GM18861 (cell line): ENCODE data around the gene TSPAN9.

Experiments used
- ATAC-seq: cut with Tn5 transposase; IDR thresholded peaks from one replicate; pipeline ENCODE4 v1.9.1; 2021; ENCODE audit not compliant: unreplicated experiment

Gene TSPAN9

DNA sequence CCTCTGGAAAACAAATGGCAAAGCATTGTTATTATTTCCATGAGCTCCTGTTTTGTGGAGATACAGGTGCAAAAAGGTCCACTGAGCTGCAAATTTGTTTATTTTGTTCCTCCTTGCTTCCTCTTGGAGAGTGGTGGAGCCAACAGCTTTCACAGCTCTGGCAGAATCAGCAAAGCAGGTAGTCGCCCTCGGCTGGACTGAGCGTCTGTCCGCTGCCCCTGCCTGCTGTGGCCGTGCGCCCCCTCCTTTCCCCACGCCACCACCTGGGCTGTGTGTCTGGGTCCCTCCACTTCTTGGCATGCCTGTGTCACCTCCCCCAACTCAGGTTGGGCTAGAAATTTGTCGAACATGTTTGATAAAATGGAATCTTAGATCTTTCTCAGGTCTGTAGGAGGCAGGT is 188.2 kb downstream of the TSPAN9 start:
- no peak for ATAC-seq

DNA sequence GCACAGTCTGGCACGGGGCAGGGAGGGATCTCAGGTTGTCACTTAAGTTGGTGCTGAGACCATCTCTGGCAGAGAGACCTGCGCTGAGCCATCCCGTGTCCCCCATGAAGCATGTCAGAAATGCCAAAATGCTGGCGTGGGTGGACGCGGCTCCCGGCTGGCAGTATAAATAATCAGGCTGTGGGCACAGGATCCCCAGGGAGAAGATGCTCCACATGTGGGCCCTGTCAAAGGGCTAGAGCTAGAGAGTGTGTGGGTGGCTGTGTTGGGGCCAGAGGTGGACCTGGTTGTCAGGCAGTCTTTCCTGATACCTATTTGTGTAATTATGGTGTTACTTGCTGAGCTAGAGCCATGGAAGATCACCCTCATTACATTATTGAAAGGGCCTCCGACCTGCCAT is 189.5 kb downstream of the TSPAN9 start:
- ATAC-seq, result no peak

DNA sequence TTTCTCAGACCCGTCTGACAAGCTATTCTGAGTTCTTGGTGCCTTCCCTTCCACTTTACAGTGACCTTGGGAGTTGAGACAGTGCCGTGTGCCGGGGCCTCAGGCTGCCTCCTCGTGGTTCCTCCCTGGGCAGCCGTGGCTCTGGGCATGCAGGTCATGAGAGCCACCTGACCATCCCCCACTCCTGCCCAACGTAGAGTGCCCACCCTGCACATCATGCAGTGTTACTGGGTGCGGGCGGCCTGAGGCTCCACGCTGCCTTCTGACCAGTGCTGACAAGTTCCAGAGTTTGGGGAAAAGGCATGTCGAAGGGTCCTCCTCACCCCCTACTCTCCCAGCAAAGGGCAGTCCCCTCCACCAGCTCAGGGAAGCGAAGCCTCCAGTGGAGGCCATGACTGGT is 190.5 kb downstream of the TSPAN9 start:
- no peak for ATAC-seq

DNA sequence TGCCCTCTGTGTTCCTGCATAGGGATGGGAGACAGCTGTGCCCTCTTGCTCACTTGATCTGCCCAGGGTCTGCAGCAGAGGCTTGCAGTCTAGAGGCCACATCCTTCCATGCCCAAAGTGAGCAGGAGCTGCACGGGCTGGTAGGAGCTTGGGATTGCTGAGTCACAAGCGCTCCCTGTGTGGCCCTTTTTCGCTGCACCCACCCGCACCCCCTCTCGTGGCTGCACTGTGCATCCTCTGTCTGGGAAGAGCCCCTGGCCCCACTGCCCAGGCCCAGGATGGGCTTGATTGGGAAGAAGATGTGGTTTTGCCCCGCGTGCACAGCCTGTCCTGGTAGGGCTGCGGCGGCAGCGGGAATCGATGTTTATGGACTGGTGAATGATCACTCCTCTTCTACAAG is 192.4 kb downstream of the TSPAN9 start:
- ATAC-seq, result no peak

DNA sequence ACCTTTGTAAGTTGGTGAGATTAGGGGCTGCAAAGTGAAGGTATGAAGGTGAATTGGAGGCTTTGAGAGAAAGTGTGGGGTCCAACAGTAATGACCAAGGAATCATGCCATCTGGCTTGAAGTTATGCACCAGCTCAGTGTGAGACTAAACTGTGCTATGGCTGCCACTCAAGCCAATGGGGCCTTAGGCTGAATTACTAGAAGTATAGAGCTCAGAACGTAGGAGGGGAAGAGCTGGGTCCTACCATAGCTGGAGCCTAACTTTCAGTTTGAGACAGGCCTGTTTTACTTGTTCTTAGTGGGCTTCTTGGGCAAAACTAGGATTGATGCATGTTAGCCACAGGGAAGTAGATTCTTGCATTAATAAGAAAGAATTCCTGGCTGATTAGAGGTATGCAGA is 194.0 kb downstream of the TSPAN9 start:
- no peak for ATAC-seq

DNA sequence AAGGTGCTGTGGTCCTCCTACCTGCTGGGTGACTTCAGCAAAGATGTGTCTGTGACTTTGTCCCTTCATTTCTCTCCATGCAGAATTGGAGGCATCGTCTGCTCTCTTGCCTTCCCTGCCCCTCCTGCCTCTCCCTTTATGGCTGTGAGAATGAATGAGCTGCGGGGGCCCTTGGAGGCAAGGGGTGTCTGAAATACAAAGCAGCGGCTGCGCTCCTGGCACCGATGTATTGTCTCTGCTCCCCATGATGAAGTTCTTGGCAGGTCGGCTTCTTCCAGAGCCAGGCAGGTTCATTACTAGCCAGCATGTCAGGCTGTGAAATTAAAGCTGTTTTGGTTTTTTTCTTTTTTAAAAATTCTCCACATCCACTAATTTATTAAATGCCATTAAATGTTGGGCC is 194.5 kb downstream of the TSPAN9 start:
- ATAC-seq, result no peak

DNA sequence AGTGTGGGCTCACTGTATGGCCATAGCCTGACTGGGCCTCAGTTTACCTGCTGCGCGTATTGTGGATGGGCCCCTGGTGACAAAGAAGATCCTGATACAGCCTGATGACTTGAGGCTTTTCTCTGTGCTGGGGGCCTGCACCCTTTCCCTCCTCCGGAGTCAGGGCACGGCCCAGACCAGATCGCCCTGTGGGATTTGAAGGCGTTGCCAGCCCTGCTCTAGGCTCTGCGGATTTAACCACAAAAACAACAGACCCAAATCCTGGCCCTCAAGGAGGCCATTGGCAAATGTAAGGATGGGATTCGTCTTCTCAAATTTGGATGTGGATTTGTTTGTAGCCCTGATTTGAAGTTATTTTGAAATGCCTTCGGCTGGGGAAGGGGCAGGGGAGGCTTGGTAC is 195.8 kb downstream of the TSPAN9 start:
- no peak for ATAC-seq

DNA sequence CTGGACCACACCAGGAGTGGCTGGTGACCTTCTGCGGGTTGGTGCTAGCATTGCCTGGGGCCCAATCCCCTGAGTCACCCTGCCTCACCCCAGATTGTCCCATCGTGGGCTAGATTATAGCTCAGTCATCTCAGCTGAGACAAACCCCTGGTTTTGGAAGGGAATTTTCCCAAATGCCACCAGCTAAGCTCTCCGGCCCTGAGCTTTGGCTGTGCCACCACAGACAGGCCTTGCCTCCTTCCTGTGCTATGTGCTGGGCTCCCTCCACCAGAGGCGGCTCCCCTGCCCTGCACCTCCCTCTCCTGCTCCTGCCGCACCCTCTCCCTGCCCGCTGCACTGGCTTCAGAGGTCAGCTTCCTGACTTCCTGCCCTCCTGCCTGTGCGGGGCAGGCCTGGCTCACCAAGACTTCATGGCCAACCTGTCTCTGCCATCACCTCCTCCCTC is 196.3 kb downstream of the TSPAN9 start:
- no peak for ATAC-seq

DNA sequence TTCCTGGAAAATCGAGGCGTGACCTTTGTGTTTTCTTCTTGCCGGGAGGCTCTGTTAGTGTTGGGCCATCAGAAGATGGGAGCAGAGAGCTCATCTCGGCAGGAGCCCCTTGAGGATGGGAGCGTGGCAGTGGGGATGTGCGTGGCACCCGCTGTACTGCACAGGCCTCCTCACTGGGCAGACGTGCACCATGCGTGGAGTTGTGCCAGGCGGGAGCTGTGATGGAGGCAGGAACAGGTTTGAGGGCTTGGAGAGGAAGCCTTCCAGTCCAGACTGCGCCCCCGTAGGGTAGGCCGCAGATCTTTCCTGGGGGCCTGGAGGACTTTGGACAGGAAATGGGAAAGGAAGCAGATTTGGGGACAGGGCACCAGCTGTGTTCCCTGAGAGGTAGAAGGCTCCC is 197.5 kb downstream of the TSPAN9 start:
- no peak for ATAC-seq

DNA sequence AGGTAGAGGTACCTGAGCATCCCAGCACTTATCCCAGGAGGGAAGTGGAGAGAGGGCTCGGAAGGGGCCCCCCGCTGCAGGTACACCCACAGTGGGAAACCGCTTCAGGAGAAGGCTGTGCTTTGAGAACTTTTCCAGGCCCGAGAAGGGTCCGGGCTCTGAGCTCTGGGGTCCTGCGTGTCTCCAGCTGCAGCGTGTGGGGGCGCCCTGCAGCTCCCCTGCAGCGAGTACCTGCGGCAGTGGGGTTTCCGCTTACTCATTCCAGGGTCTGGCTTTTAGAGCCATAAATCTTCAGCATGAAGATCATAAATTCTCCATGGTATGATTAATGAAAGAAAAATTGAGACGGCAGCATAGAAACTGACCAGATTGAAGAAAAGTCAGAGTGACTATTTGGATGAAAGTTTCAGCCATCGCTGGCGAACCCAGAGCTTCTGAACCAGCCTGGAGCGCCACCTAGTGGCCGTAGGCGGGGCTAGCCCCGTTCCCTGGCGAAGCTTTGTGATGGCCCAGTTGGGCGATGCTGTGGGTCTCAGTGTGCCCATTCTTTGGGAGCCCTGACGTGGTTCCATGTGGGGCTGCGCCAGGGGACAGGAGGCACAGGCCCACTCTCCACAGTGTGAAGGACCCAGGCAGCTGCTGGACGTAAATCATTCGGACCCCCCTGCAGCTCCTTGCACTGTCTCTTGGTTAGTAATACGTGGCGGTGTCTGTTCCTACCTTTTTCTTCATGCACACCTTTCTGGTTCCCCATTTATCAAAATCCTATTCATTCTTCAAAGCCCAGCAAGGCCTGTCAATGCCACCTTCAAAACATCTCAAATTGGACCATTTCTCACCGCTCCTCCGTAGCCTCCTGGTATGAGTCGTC is 198.2 kb downstream of the TSPAN9 start:
- no peak for ATAC-seq

DNA sequence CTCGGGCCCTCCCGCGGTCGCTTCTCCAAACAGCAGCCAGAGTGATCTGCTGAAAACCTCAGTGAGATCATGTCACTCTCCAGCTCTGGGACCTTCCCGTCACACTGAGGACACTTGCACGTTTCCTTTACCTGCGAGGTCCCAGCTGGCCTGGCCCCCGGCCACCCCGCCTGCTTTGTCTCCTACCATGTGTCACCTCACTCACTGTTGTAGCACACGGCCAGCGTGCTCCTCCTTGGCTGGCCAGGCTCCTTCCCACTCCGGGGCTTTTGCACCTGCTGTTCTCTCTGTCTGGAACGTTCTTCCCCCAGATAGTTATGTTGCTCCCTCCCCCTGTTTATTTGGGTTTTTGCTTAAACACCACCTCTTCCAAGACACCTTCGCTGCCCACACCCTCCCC is 199.0 kb downstream of the TSPAN9 start:
- ATAC-seq, result no peak

DNA sequence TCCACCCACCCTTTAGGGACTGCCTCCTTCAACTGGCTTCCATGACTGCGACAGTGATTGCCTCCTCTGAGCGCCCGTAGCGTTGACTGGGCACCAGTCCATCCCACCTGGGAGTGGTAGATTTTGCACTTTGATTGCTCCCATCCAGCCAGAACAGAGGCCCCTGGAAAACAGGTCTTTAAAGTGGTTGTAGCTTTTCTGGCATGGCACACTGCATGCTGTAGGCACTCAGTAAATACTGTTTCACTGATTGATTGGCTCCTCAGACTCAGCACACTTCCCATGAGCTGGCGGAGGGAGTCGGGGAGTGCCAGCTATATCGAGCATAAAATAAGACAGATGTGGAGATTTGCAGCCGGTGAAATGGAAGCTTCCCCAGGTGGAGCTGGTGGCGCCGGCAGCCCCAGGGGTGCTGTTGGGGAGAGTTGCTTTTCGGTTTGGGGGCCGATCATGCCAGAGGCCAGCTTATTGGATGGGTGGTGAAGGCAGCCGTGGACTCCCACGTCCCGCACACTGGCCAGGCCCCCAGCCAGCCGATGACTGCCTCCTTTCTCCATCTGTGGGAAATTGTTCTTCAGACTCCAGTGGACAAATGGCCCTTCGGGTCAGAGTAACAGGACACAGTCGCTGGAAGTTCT is 200.2 kb downstream of the TSPAN9 start:
- ATAC-seq, result no peak

DNA sequence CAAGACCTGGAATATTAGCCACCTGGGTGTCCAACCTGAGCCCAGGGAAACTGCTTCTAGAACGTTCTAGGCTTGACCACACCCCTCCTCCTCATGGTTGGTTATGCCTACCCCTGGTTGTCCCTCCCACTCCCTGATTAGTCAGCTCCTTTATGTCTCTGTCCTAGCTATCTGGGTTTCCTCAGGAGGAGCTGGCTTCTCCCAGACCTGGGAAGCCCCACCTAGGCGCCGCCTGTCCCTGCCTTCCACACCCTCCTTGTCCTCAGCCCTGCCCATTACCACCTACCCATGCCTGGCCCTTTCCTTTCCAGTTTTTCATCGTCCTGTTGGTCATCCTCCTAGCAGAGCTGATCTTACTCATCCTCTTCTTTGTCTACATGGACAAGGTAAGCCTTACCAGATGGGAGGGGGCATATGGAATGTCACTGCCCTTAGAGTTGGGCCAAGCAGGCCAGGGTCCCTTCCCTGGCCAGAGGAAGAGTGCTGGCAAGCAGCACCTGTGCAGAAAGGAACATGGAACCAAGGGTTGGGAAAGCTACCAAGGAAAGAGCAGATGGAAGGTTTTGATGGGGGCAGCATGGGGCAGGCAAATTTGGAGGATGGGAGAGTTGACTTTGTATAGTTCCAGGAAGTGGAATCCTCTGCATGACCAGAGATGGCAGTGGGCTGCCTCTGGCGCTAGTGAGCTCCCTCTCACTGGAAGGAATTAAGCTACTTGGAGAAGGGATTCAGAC is 201.7 kb downstream of the TSPAN9 start:
- ATAC-seq, result no peak

DNA sequence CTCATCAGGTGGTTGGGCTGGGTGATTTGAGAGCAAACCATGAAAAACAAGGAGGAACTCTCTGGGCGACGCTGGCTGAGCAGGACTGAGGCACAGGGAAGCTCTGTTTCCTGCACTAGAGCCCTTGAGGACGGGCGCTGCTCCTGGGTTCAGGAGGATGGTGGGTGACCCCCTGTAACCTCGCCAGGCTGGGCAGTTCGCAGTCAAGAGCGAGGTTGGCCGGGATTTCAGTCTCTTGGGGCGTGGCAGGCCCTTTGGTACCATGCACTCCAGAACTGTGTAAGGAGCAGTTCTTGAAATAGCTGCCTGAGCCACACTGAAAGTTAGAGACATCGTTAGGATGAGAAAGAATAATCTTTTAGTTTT is 202.2 kb downstream of the TSPAN9 start:
- ATAC-seq, result no peak

DNA sequence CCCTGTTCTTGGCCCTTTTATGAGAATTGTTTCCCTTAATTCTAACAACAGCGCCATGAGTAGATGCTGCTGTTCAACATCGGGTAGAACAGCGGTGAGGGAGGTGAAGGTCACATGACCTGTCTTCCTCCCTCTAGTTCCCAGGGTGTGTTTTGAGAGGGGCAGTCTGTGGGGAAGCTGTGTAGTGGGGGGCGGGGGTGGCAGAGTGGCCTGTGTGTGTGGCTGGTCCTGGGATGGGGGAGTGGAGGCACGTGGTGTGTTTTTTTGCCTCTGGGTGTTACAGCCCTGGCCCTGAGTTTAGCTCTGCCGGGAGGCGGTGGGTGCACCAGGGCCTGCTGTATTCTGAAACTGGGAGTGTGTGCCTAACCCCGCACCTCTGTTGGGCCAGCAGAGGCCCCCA is 202.7 kb downstream of the TSPAN9 start:
- no peak for ATAC-seq

DNA sequence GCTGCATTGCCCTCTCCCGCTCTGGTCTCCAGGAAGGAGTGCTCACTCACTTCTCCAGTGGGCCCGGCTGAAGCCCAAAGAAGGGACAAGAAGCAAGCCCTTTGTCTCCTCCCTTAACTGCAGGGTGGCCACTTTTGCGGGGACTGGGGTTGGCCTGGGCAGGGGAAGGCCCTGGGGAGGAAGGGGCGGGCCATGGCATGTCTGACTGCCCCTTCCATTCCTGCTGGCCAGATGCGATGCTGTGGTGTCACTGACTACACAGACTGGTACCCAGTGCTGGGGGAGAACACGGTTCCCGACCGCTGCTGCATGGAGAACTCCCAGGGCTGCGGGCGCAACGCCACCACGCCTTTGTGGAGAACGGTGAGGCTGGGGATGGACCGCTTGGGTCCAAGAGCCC is 203.8 kb downstream of the TSPAN9 start:
- no peak for ATAC-seq

DNA sequence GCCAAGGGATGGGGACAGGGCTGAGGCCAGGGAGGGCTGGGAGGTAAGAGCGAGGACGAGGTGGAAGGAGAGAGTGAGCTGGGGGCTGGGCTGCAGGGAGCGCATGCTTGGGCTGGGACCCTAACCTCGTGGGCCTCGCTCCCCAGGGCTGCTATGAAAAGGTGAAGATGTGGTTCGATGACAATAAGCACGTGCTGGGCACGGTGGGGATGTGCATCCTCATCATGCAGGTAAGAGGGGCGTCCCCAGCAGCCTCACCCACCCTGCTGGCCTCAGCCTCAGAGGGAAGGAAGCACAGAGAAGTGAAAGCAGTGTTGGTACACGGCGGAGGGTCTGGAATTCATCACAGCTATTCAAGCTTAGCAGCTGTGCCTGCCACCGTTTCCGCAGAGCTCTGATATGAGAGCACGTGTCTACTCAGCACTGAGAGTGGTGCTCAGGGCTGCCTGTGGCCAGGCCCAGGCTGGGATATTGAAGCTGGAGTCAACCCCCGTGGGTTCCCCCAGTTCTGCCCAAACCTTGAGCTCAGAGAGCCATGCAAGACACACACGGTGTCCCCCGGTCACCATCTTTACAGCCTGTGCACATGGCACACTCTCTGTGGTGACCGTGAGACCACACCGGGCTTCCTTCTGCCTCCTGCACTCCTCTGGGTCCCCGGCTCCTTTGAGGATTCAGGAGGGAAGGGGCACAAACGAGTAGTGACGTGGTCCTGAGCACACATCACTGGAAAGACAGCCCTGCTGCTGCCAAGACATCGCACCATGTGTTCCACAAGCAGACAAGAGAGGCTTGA is 204.6 kb downstream of the TSPAN9 start:
- no peak for ATAC-seq

DNA sequence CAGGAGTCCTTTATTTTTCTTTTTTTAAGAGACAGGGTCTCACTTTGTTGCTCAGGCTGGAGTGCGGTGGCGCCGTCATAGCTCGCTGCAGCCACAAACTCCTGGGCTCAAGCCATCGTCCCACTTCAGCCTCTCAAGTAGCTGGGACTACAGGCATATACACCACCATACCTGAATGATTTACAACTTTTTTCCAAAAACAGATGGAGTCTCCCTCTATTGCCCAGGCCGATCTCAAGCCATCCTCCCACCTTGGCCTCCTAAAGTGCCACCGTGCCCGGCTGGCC is 205.1 kb downstream of the TSPAN9 start:
- ATAC-seq, result no peak

DNA sequence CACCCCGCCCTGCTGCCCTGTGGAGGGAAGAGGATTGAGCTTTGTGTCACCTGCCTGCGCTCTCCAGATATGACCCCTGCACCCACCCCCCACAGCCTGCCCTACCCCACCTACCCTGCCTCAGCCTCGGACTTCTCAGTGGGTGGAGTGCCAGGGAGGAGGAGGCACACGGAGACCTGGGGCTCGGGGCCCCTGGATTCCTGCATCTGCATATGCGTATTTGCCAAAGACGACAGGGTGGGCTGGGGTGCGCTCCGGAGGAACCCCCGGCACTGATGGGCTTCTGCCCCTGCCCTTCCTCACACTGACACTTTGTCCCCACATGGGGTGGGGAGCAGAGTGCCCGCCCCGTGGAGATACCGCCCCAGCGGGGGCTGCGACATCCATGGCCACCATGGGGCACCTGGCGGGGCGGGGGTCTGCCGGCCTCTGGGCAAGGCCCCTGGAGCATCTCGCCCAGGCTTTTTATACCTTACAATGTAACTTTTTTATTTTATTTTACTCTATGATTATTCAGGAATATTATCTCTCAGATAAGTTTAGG is 206.0 kb downstream of the TSPAN9 start:
- no peak for ATAC-seq

DNA sequence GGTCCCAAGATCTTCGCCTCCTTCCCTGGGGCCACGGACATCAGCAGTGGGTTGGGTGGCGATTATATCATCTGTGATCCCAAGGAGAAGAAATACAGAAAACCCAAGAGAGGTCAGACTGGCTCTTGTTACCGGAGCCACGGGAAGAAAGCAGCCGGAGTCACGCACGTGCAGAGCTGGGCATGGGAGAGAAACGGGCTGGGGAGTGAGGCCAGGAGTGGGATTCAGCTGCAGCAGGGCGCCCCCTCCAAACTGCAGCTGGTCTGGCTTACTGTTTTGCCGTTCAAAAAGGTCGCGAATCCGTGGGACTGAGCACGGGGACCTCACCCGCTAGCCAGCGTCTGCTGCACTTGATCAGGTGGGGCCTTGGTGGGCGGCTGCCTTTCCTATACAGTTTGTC is 207.2 kb downstream of the TSPAN9 start:
- no peak for ATAC-seq

DNA sequence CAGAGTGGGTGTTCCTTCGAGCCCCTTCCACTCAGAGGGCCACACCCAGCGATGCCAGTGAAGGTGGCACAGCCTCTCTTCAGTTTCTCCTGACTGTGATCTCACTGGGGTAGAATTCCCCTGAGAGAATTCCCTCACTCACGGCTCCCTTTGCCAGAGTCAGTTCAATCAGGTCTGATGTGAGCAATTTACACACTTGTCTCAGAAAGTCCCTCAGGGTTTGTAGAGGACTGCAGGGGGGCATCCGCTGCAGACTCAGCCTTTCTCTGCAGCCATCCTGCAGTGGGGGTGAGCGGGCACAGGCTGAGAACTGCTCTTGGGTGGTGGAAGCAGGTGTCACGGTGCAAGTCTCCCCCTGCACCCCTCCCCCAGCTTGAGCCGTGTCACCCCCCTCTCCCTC is 208.4 kb downstream of the TSPAN9 start:
- ATAC-seq, result no peak
